ENCODE data around the gene USP36. TPM values are rescaled to one million over a fixed set of nuclear protein-coding genes. Genes with fewer than 3 reads are reported as not detected.

Gene USP36
- total RNA-seq, 1 donor from 2014 or later = 54.1 TPM

DNA sequence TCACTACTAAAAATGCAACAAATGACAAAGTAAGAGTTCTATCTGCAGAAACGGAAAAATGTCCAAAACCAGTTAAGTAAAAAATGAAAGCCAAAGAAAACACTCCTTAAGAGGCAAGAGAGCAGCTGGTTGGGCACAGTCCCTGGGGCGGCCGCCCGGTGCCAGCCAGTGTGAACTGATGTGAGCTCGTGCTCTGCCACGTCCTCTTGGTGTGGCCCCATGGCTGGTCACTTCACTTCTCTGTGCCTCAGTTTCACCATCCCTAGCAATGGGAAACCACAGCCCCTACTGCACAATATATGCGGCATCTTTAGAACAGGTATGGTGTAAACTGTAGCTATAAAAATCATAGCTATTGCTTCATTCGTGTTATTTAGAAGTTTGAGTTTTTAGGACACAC is 21.2 kb downstream of the USP36 start:
- DNase-seq (ENCODE audit: low spot score, unreplicated experiment) = no peak
- Mint-ChIP-seq H3K27me3 (no peaks in the 10 kb centered on the region), H3K4me3 (ENCODE audit: low read depth) (no peak overlapping the region), H3K36me3 (ENCODE audit: insufficient read depth) (peaks cover 30% of the 10 kb centered on the region), H3K9me3 (ENCODE audit: low read depth) (no peaks in the 10 kb centered on the region), H3K27ac (no peak overlapping the region), H3K4me1 (ENCODE audit: low read depth) (no peaks in the 10 kb centered on the region)
- TF ChIP-seq, protein P1, sequence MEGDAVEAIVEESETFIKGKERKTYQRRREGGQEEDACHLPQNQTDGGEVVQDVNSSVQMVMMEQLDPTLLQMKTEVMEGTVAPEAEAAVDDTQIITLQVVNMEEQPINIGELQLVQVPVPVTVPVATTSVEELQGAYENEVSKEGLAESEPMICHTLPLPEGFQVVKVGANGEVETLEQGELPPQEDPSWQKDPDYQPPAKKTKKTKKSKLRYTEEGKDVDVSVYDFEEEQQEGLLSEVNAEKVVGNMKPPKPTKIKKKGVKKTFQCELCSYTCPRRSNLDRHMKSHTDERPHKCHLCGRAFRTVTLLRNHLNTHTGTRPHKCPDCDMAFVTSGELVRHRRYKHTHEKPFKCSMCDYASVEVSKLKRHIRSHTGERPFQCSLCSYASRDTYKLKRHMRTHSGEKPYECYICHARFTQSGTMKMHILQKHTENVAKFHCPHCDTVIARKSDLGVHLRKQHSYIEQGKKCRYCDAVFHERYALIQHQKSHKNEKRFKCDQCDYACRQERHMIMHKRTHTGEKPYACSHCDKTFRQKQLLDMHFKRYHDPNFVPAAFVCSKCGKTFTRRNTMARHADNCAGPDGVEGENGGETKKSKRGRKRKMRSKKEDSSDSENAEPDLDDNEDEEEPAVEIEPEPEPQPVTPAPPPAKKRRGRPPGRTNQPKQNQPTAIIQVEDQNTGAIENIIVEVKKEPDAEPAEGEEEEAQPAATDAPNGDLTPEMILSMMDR (IDR thresholded peaks at IDR 0.05; ENCODE audit: unreplicated experiment) = no peak

DNA sequence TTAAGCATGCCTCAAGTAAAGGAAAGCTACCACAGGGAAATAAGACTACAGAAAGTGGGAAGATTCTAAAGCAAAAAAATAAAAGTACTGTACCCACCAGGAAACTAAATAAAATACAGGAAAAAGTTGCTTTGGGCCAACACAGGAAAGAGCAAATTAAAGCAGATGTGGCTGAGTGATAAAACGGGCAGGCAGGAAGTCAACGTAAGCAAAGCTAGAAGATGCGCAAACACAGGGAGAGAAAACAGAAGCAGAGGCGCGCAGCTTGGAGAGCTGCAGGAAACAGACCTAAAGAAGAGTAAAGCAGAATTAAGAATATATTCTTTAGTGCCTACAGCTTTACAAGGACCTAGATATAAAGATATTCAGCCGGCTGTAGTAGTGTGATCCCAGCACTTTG is 21.7 kb downstream of the USP36 start:
- Mint-ChIP-seq H3K4me3 (ENCODE audit: low read depth) (no peak overlapping the region), H3K36me3 (ENCODE audit: insufficient read depth) (peaks cover 28% of the 10 kb centered on the region)
- TF ChIP-seq, protein P1 (IDR thresholded peaks at IDR 0.05; ENCODE audit: unreplicated experiment) = no peak

DNA sequence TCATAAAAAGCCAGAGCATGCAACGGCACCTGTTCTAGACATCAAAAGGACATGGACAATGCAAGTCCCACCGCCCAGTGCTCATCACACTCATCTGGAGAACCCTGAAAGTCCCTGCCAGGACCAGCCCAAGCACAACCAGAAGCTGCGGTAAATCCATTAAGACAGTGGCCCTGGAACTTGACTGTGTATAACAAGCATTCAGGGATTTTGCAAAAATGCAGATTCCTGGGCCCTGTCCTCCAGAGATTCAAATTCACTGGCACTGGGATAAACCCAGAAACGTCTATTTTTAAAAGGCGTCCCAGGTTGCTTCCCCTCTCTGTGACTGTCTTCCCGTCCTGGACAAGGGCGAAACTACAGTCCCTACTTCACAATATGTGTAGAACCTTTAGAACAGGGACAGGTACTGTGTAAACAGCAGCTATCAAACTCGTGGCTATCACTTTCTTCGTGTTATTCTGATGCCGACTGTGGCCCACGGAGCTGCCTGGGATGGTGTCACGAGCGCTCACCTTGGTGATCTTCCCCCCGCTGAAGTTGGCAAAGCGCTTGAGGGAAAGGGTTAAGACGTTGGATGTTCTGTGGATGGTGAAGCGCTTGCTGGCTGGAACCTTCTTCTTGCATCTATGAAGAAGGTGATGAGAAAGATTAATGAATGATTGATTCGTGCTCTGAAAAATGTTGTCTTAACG is 22.3 kb downstream of the USP36 start:
- H3K4me3 Mint-ChIP-seq (ENCODE audit: low read depth) = no peak overlapping the region
- no peaks in the 10 kb centered on the region for H3K4me1 Mint-ChIP-seq (ENCODE audit: low read depth)
- TF ChIP-seq, protein P1 (IDR thresholded peaks at IDR 0.05; ENCODE audit: unreplicated experiment) = no peak
- H3K9me3 Mint-ChIP-seq (ENCODE audit: low read depth) = no peaks in the 10 kb centered on the region
- H3K27me3 Mint-ChIP-seq = no peaks in the 10 kb centered on the region
- peaks cover 23% of the 10 kb centered on the region for H3K36me3 Mint-ChIP-seq (ENCODE audit: insufficient read depth)
- no peak overlapping the region for H3K27ac Mint-ChIP-seq
- DNase-seq (ENCODE audit: low spot score, unreplicated experiment) = no peak

More for the DNA sequence above, 21.7 kb downstream of the USP36 start:
- no peak for DNase-seq (ENCODE audit: low spot score, unreplicated experiment)
- no peaks in the 10 kb centered on the region for H3K27me3 Mint-ChIP-seq
- no peak overlapping the region for H3K27ac Mint-ChIP-seq
- H3K9me3 Mint-ChIP-seq (ENCODE audit: low read depth) = no peaks in the 10 kb centered on the region
- no peaks in the 10 kb centered on the region for H3K4me1 Mint-ChIP-seq (ENCODE audit: low read depth)

DNA sequence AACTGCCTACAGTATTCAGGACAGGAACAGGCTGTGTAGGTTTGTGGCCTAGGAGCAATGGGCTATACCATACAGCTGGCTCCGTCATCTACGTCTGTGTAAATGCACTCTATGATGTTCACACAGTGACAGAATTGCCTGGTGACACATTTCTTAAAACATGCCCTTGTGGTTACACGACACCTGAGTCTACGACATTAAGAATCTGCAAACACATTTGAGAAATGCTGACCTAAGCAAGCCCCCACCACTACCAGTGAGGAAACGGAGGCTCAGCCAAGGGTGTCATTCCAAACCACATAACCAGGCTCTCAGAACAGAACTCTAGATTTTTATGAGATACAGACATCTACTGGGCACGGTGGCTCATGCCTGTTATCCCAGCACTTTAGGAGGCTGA is 23.5 kb downstream of the USP36 start:
- Mint-ChIP-seq H3K36me3 (ENCODE audit: insufficient read depth) (peaks cover 17% of the 10 kb centered on the region), H3K4me1 (ENCODE audit: low read depth) (no peaks in the 10 kb centered on the region), H3K4me3 (ENCODE audit: low read depth) (no peak overlapping the region), H3K27me3 (no peaks in the 10 kb centered on the region), H3K9me3 (ENCODE audit: low read depth) (no peaks in the 10 kb centered on the region), H3K27ac (no peak overlapping the region)
- TF ChIP-seq, protein P1 (IDR thresholded peaks at IDR 0.05; ENCODE audit: unreplicated experiment) = no peak
- DNase-seq (ENCODE audit: low spot score, unreplicated experiment) = no peak

DNA sequence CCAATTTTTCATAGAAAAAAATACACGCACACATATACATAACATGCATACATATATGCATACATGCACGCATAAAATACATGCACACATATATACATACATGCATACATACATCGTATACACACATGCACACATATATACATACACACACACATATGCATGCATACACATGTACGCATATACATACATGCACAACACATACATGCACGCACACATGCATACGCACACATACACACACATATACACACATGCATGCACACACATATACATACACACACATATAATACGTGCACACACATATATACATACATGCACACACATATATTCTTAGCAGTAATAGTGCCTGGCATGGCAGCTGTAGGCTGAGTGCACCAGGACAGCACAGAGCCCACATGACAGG is 24.9 kb downstream of the USP36 start:
- peaks cover 15% of the 10 kb centered on the region for H3K36me3 Mint-ChIP-seq (ENCODE audit: insufficient read depth)
- H3K4me1 Mint-ChIP-seq (ENCODE audit: low read depth) = no peaks in the 10 kb centered on the region
- no peak for DNase-seq (ENCODE audit: low spot score, unreplicated experiment)
- no peak overlapping the region for H3K27ac Mint-ChIP-seq
- TF ChIP-seq, protein P1 (IDR thresholded peaks at IDR 0.05; ENCODE audit: unreplicated experiment) = no peak
- no peaks in the 10 kb centered on the region for H3K9me3 Mint-ChIP-seq (ENCODE audit: low read depth)
- H3K27me3 Mint-ChIP-seq = no peaks in the 10 kb centered on the region
- no peak overlapping the region for H3K4me3 Mint-ChIP-seq (ENCODE audit: low read depth)
